H9 (cell line): Measurements from ENCODE around the gene RCAN2. TPM values are rescaled to one million over a fixed set of nuclear protein-coding genes. Genes with fewer than 3 reads are reported as not detected.

Experiments
- DNase-seq: peaks from one replicate; pipeline ENCODE4 v3.0.0-alpha.2; 2017
- H2AFZ ChIP-seq: one replicate; pipeline ENCODE4 v1.6.1; 2013; ENCODE audit warnings: mild to moderate bottlenecking, low read length, control low read depth, moderate library complexity
- H2AK5ac ChIP-seq: 2 replicates; pipeline ENCODE4 v1.6.1; 2013; ENCODE audit warnings: low read length, control low read depth, mixed read lengths; ENCODE audit not compliant: insufficient read length
- H2BK120ac ChIP-seq: one replicate; pipeline ENCODE4 v1.6.1; 2013; ENCODE audit warnings: low read depth, mild to moderate bottlenecking, low read length, control low read depth, inconsistent platforms; ENCODE audit not compliant: poor library complexity, severe bottlenecking
- H2BK12ac ChIP-seq: 2 replicates; pipeline ENCODE4 v1.6.1; 2013; ENCODE audit warnings: low read length, control low read depth, mixed read lengths, low read depth; ENCODE audit not compliant: insufficient read length
- H2BK15ac ChIP-seq: 2 replicates; pipeline ENCODE4 v1.6.1; 2013; ENCODE audit warnings: low read depth, low read length, control low read depth
- H2BK20ac ChIP-seq: one replicate; pipeline ENCODE4 v1.6.1; 2013; ENCODE audit warnings: low read depth, mild to moderate bottlenecking, low read length, control low read depth, inconsistent platforms; ENCODE audit not compliant: poor library complexity, severe bottlenecking
- H2BK5ac ChIP-seq: 2 replicates; pipeline ENCODE4 v1.6.1; 2013; ENCODE audit warnings: low read length, control low read depth, mixed read lengths; ENCODE audit not compliant: insufficient read length
- H3K14ac ChIP-seq: 2 replicates; pipeline ENCODE4 v1.6.1; 2013; ENCODE audit warnings: low read length, control low read depth; ENCODE audit not compliant: insufficient read depth
- H3K18ac ChIP-seq: 2 replicates; pipeline ENCODE4 v1.6.1; 2013; ENCODE audit warnings: low read depth, mild to moderate bottlenecking, mixed read lengths, low read length, control low read depth; ENCODE audit not compliant: insufficient read length
- H3K23ac ChIP-seq: 2 replicates; pipeline ENCODE4 v1.6.1; 2013; ENCODE audit warnings: low read length, control low read depth, mixed read lengths, low read depth; ENCODE audit not compliant: insufficient read length
- H3K23me2 ChIP-seq: 2 replicates; pipeline ENCODE4 v1.6.1; 2013; ENCODE audit warnings: low read depth, mild to moderate bottlenecking, mixed read lengths, low read length, control low read depth; ENCODE audit not compliant: insufficient read length, poor library complexity, severe bottlenecking
- H3K27ac ChIP-seq: 2 replicates; pipeline ENCODE4 v1.5.1; 2013; ENCODE audit warnings: low read length, control low read depth, mixed read lengths, low read depth; ENCODE audit not compliant: insufficient read length
- H3K27me3 ChIP-seq: 2 replicates; pipeline ENCODE4 v1.6.1; 2013; ENCODE audit warnings: low read length, control low read depth, inconsistent platforms; ENCODE audit not compliant: insufficient read depth
- H3K4ac ChIP-seq: 2 replicates; pipeline ENCODE4 v1.6.1; 2013; ENCODE audit warnings: low read depth, mild to moderate bottlenecking, control low read depth, inconsistent platforms, low read length, moderate library complexity
- H3K4me1 ChIP-seq: 2 replicates; pipeline ENCODE4 v1.6.1; 2013; ENCODE audit warnings: low read length, control low read depth, inconsistent platforms; ENCODE audit not compliant: insufficient read depth
- H3K4me2 ChIP-seq: 2 replicates; pipeline ENCODE4 v1.6.1; 2013; ENCODE audit warnings: low read length, control low read depth, mixed read lengths; ENCODE audit not compliant: insufficient read length, insufficient read depth
- H3K56ac ChIP-seq: 2 replicates; pipeline ENCODE4 v1.6.1; 2013; ENCODE audit warnings: low read depth, mild to moderate bottlenecking, mixed read lengths, low read length, control low read depth; ENCODE audit not compliant: insufficient read length
- H3K79me1 ChIP-seq: 2 replicates; pipeline ENCODE4 v1.6.1; 2013; ENCODE audit warnings: low read depth, mild to moderate bottlenecking, moderate library complexity, low read length, control low read depth, inconsistent platforms; ENCODE audit not compliant: insufficient read depth, poor library complexity, severe bottlenecking
- H3K79me2 ChIP-seq: 2 replicates; pipeline ENCODE4 v1.6.1; 2013; ENCODE audit warnings: low read length, control low read depth, inconsistent platforms; ENCODE audit not compliant: insufficient read depth
- H3K9ac ChIP-seq: 2 replicates; pipeline ENCODE4 v1.6.1; 2013; ENCODE audit warnings: low read length, control low read depth, mixed read lengths; ENCODE audit not compliant: insufficient read length; ENCODE audit errors: extremely low read depth
- H3K9me3 ChIP-seq: one replicate; pipeline ENCODE4 v1.6.1; 2013; ENCODE audit warnings: low read depth, low read length, inconsistent platforms; ENCODE audit not compliant: control insufficient read depth
- H3T11ph ChIP-seq: one replicate; pipeline ENCODE4 v1.6.1; 2013; ENCODE audit warnings: mild to moderate bottlenecking, low read length, control low read depth, inconsistent platforms
- H4K20me1 ChIP-seq: one replicate; pipeline ENCODE4 v1.6.1; 2013; ENCODE audit not compliant: control insufficient read depth, insufficient read length, insufficient read depth
- H4K5ac ChIP-seq: 2 replicates; pipeline ENCODE4 v1.6.1; 2013; ENCODE audit warnings: low read depth, mild to moderate bottlenecking, mixed read lengths, low read length, control low read depth; ENCODE audit not compliant: insufficient read length
- H4K8ac ChIP-seq: replicated peaks from 2 replicates; pipeline ENCODE4 v1.6.1; 2013; ENCODE audit warnings: low read length, control low read depth, mixed read lengths, low read depth; ENCODE audit not compliant: insufficient read length
- H4K91ac ChIP-seq: 2 replicates; pipeline ENCODE4 v1.6.1; 2013; ENCODE audit warnings: low read depth, mild to moderate bottlenecking, moderate library complexity, mixed read lengths, low read length, control low read depth; ENCODE audit not compliant: insufficient read length
- H3K27ac Mint-ChIP-seq, 3 experiments: 2 replicates in 2 of 3; 3 replicates in 1 of 3; pipeline ENCODE4 v1.8.0; 2020 to 2021; ENCODE audit warnings: mixed read lengths in 3 of 3, mild to moderate bottlenecking in 1 of 3, moderate library complexity in 1 of 3
- H3K27me3 Mint-ChIP-seq: 2 replicates; pipeline ENCODE4 v1.8.0; 2021; ENCODE audit warnings: low read depth, mild to moderate bottlenecking, moderate library complexity, mixed read lengths
- H3K36me3 Mint-ChIP-seq, 3 experiments: 2 replicates in 2 of 3; 3 replicates in 1 of 3; pipeline ENCODE4 v1.8.0; 2020 to 2021; ENCODE audit warnings: low read depth in 3 of 3, mixed read lengths in 3 of 3; ENCODE audit not compliant: insufficient read depth in 1 of 3
- H3K4me1 Mint-ChIP-seq, 2 experiments: 2 replicates each; pipeline ENCODE4 v1.8.0; 2020; ENCODE audit warnings: mixed read lengths in 2 of 2
- H3K4me3 Mint-ChIP-seq, 2 experiments: 2 replicates in 1 of 2; 3 replicates in 1 of 2; pipeline ENCODE4 v1.8.0; 2020 to 2021; ENCODE audit warnings: mild to moderate bottlenecking in 2 of 2, mixed read lengths in 2 of 2, moderate library complexity in 1 of 2
- H3K9me3 Mint-ChIP-seq, 2 experiments: 2 replicates in 1 of 2; 3 replicates in 1 of 2; pipeline ENCODE4 v1.8.0; 2020; ENCODE audit warnings: mild to moderate bottlenecking in 2 of 2, mixed read lengths in 2 of 2, moderate library complexity in 1 of 2
- CTCF ChIP-seq: fragments of 200-600 bp; sonication (generic); conservative IDR thresholded peaks from 3 replicates; pipeline ENCODE4 v1.8.0; 2021; ENCODE audit warnings: antibody characterized with exemption, mild to moderate bottlenecking
- WGBS: extraction: QIAGEN DNeasy Blood & Tissue Kit; methylation state at CpG from one replicate; pipeline ENCODE4 v1.1.7; 2013; ENCODE audit warnings: missing lambda C conversion rate, low lambda C conversion rate, mixed read lengths; ENCODE audit not compliant: insufficient read length; ENCODE audit errors: extremely low coverage; 5-methylcytosine and 5-hydroxymethylcytosine counted together
- total RNA-seq: library from RNA; stranded (reverse); gene quantifications from 2 replicates; pipeline ENCODE4 v1.2.1, GENCODE V29; 2021

RCAN2 gene
- total RNA-seq, 1 experiment from 2014 or later = 3.0 TPM

DNA sequence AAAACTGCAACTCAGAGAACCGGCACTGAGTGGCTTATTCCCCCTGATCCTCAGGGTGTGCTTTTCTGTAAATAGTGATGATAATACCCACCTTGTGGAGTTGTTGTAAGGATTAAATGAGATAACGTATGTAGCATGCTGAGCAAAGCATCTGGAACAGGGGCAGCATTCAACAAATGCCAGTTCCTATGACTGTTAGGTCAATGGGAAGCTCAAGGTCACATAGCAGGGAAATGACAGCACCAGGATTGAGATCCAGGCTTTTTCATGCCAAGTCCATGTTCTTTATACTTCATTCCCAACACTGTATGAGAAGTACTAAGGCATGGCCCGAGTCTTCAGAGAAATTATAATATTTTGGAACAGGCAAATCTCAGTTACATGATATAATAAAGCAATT is 5.1 kb downstream of the RCAN2 start:
- Histone ChIP-seq H3K27me3 (peaks cover 4% of the 10 kb centered on the region; the same call in 1 of the 2 replicates), H3K27ac (no peak overlapping the region), H4K91ac (no peak overlapping the region), H3K23me2 (peaks cover 3% of the 10 kb centered on the region), H3K79me1 (no peaks in the 10 kb centered on the region), H3K9ac (no peak overlapping the region), H4K5ac (no peak overlapping the region), H4K8ac (no peak overlapping the region), H2BK120ac (no peak overlapping the region), H3K9me3 (no peaks in the 10 kb centered on the region), H3T11ph (no peak overlapping the region), H3K4me1 (peaks cover 7% of the 10 kb centered on the region; the same call in 1 of the 2 replicates), H2AK5ac (no peak overlapping the region), H4K20me1 (no peaks in the 10 kb centered on the region), H2BK5ac (no peak overlapping the region), H3K4me2 (no peak overlapping the region), H3K18ac (no peak overlapping the region), H2AFZ (no peak overlapping the region), H3K14ac (no peak overlapping the region), H3K4ac (no peak overlapping the region), H2BK20ac (no peak overlapping the region), H2BK15ac (no peak overlapping the region), H2BK12ac (no peak overlapping the region), H3K79me2 (no peaks in the 10 kb centered on the region), H3K23ac (no peak overlapping the region), H3K56ac (no peak overlapping the region)
- Mint-ChIP-seq H3K36me3 (no peaks in the 10 kb centered on the region), H3K27me3 (peaks cover 25% of the 10 kb centered on the region), H3K9me3 (no peaks in the 10 kb centered on the region), H3K4me3 (no peak overlapping the region), H3K27ac (no peak overlapping the region), H3K4me1 (peaks cover 20% of the 10 kb centered on the region in 2 experiments)
- DNase-seq = no peak
- WGBS = no CpG with 5 or more reads among the region's 3 CpGs
- no peak for TF ChIP-seq CTCF
